KMS-11 (cell line): ENCODE data around the gene SP3.

Source experiments
- H2AFZ ChIP-seq: fragments of 200-600 bp; sonication (generic); 2 replicates; pipeline ENCODE4 v1.6.1; 2016; ENCODE audit warnings: antibody characterized with exemption, mixed run types, low read depth
- H3K27ac ChIP-seq: fragments of 200-600 bp; sonication (generic); 2 replicates; pipeline ENCODE4 v1.6.1; 2016; ENCODE audit warnings: mild to moderate bottlenecking, mixed run types
- H3K27me3 ChIP-seq: fragments of 200-600 bp; sonication (generic); 2 replicates; pipeline ENCODE4 v1.6.1; 2017; ENCODE audit warnings: mild to moderate bottlenecking, low read depth, mixed run types, moderate library complexity; ENCODE audit not compliant: insufficient read depth
- H3K36me3 ChIP-seq: fragments of 200-600 bp; sonication (generic); 2 replicates; pipeline ENCODE4 v1.6.1; 2017; ENCODE audit warnings: mild to moderate bottlenecking, mixed run types; ENCODE audit not compliant: insufficient read depth
- H3K4me1 ChIP-seq: fragments of 200-600 bp; sonication (generic); 2 replicates; pipeline ENCODE4 v1.6.1; 2016; ENCODE audit warnings: mild to moderate bottlenecking, low read depth, mixed run types; ENCODE audit not compliant: poor library complexity, severe bottlenecking
- H3K4me2 ChIP-seq: fragments of 200-600 bp; sonication (generic); 2 replicates; pipeline ENCODE4 v1.7.0; 2016; ENCODE audit warnings: mild to moderate bottlenecking, mixed run types
- H3K4me3 ChIP-seq: fragments of 200-600 bp; sonication (generic); IDR thresholded peaks from 2 replicates; pipeline ENCODE4 v1.6.1; 2017; ENCODE audit warnings: low read depth, low read length, mixed read lengths; ENCODE audit not compliant: insufficient read depth
- H3K79me2 ChIP-seq: fragments of 200-600 bp; sonication (generic); 2 replicates; pipeline ENCODE4 v1.6.1; 2016; ENCODE audit warnings: low read depth, mixed run types; ENCODE audit not compliant: insufficient read depth
- H3K9ac ChIP-seq: fragments of 200-600 bp; sonication (generic); 2 replicates; pipeline ENCODE4 v1.6.1; 2016; ENCODE audit warnings: mild to moderate bottlenecking, mixed run types
- H4K20me1 ChIP-seq: fragments of 200-600 bp; sonication (generic); 2 replicates; pipeline ENCODE4 v1.6.1; 2016; ENCODE audit warnings: mild to moderate bottlenecking, mixed run types; ENCODE audit not compliant: insufficient read depth
- TF ChIP-seq, protein P1 (sequence below): fragments of 200-600 bp; sonication (generic); conservative IDR thresholded peaks from 2 replicates; pipeline ENCODE4 v1.6.1; 2017; ENCODE audit warnings: low read depth, mild to moderate bottlenecking, antibody characterized with exemption, low read length, moderate library complexity, mixed read lengths

The SP3 gene

DNA sequence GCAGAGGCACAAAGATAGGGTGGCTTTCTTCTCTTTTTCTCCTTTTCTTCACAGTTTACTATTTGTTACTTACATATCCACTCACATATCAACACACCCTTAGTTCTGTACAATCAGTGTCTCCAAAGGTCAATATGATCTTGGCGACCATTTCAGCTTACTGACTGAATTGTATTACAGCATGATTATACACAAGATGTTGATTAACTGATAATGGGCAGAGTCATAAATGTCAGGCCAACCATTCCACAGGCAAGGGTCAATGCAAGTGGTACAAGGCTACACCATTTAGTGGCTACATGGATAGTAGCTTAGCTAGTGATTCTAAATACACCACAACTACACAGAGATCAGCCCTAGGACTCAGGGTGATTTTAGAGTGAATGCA, 20.4 kb upstream of the SP3 start:
- TF ChIP-seq, protein P1, sequence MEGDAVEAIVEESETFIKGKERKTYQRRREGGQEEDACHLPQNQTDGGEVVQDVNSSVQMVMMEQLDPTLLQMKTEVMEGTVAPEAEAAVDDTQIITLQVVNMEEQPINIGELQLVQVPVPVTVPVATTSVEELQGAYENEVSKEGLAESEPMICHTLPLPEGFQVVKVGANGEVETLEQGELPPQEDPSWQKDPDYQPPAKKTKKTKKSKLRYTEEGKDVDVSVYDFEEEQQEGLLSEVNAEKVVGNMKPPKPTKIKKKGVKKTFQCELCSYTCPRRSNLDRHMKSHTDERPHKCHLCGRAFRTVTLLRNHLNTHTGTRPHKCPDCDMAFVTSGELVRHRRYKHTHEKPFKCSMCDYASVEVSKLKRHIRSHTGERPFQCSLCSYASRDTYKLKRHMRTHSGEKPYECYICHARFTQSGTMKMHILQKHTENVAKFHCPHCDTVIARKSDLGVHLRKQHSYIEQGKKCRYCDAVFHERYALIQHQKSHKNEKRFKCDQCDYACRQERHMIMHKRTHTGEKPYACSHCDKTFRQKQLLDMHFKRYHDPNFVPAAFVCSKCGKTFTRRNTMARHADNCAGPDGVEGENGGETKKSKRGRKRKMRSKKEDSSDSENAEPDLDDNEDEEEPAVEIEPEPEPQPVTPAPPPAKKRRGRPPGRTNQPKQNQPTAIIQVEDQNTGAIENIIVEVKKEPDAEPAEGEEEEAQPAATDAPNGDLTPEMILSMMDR = no peak
- H3K4me3 ChIP-seq = no peak overlapping the region
- H3K4me1 ChIP-seq = peaks cover 32% of the 10 kb centered on the region
- no peaks in the 10 kb centered on the region for H3K27me3 ChIP-seq
- H4K20me1 ChIP-seq = no peaks in the 10 kb centered on the region
- H3K9ac ChIP-seq = no peak overlapping the region
- H3K36me3 ChIP-seq = no peaks in the 10 kb centered on the region
- H2AFZ ChIP-seq = no peak overlapping the region
- H3K4me2 ChIP-seq = no peak overlapping the region
- H3K79me2 ChIP-seq = no peaks in the 10 kb centered on the region
- no peak overlapping the region for H3K27ac ChIP-seq

DNA sequence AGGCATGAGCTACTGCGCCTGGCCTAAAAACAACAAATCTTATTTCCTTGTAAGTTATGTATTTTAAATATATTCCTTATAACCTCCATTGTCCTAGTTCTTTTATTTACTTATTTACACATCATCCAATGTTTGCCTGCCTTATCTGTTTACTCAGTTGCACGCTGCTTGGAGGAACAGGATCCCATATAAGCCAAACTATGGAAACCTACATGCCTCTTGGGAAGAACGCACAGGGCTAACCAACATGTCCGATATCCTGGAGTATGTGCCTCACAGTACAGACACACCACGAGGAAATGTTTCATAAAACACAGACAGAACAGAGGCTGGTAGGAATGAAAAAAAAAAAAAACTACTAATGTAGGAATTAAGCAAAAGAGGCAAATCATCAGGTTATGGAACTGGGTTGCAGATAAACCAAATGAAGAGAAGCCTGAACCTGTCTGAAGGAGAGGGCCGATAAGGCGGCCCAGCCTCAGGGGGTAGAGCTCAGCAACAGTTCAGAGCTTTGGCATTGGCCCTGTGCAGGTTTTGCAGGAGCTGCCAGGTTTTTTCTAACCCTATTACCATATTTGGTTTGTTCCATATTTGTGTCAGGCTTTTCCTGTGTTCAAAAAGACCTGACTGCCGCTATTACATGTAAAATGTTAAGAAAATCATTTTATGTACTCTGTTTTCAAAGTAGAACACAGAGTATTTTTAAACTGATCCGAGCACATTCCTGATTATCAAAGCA, 19.9 kb upstream of the SP3 start:
- no peak overlapping the region for H3K27ac ChIP-seq
- H3K36me3 ChIP-seq = no peaks in the 10 kb centered on the region
- H3K27me3 ChIP-seq = no peaks in the 10 kb centered on the region
- peaks cover 27% of the 10 kb centered on the region for H3K4me1 ChIP-seq
- H3K9ac ChIP-seq = no peak overlapping the region
- TF ChIP-seq, protein P1 = no peak
- H4K20me1 ChIP-seq = no peaks in the 10 kb centered on the region
- H3K4me2 ChIP-seq = no peak overlapping the region
- H3K79me2 ChIP-seq = no peaks in the 10 kb centered on the region
- no peak overlapping the region for H2AFZ ChIP-seq
- no peak overlapping the region for H3K4me3 ChIP-seq

DNA sequence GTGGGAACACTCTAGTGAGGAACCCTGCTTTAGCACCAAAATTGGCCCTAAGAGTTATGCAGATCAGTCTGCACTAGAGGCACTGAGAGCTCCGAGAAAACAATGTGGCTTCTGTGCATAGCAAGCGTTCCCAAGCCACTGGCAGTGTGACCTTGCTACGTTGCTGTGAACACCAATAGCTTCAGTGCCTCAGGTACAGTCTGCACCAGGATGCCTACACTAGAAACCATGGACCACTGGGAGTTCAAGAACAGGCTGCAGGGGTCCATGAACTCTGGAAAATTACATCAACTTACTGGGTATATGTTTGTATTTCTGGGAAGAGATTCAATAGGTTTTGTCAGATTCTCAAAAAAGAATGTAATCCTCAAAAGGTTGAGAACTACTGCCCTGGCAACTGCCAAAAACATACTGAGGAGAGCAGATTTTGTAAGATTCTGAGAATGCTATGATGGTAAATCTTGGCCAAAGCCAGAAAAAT, 18.3 kb upstream of the SP3 start:
- no peak overlapping the region for H3K9ac ChIP-seq
- H3K4me3 ChIP-seq = no peak overlapping the region
- TF ChIP-seq, protein P1 = no peak
- no peak overlapping the region for H2AFZ ChIP-seq
- H3K79me2 ChIP-seq = no peaks in the 10 kb centered on the region
- H3K27ac ChIP-seq = no peak overlapping the region
- H3K36me3 ChIP-seq = no peaks in the 10 kb centered on the region
- no peak overlapping the region for H3K4me2 ChIP-seq
- H4K20me1 ChIP-seq = no peaks in the 10 kb centered on the region
- no peaks in the 10 kb centered on the region for H3K27me3 ChIP-seq
- H3K4me1 ChIP-seq = peaks cover 24% of the 10 kb centered on the region

DNA sequence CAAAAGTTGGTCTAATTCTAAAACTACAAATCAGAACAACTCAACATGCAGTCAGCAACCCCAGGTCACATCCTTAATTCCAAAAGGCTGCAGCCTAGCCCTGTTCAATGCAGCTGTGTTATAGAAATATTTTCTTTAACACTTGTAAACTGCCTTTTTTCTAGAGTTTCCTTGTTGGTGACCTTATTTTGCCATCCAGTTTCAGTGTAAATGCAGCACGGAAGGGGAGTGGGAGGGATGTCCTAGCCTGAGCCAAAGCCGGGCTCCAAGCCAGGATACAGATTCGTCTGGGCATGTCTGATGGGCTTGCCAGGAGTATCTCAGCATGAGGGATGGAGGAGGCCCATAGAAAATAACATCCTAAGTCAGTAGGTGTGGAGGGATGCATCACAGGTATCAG, 17.7 kb upstream of the SP3 start:
- H3K36me3 ChIP-seq = no peaks in the 10 kb centered on the region
- TF ChIP-seq, protein P1 = no peak
- no peak overlapping the region for H3K27ac ChIP-seq
- H2AFZ ChIP-seq = no peak overlapping the region
- no peaks in the 10 kb centered on the region for H3K27me3 ChIP-seq
- H3K4me3 ChIP-seq = no peak overlapping the region
- no peaks in the 10 kb centered on the region for H3K79me2 ChIP-seq
- no peak overlapping the region for H3K9ac ChIP-seq
- H4K20me1 ChIP-seq = no peaks in the 10 kb centered on the region
- H3K4me2 ChIP-seq = no peak overlapping the region
- H3K4me1 ChIP-seq = peaks cover 21% of the 10 kb centered on the region
